Fibroblast of villous mesenchyme (primary cell): ENCODE results near the gene TMA7. TPM values are rescaled to one million over a fixed set of nuclear protein-coding genes. Genes with fewer than 3 reads are reported as not detected.
"Not testable (repeated sequence)": the region's sequence is repeated elsewhere in the genome, so short reads cannot be mapped to it uniquely, and the experiment has no call there.

ENCODE experiments used
- DNase-seq: peaks from one replicate; pipeline ENCODE4 v3.0.0-alpha.2; 2010; ENCODE audit warnings: low read depth
- H3K4me3 ChIP-seq: 2 replicates; pipeline ENCODE4 v1.5.1; 2011; ENCODE audit warnings: low read depth, mild to moderate bottlenecking, low read length
- CTCF ChIP-seq: IDR thresholded peaks from 2 replicates; pipeline ENCODE4 v1.5.1; 2012; ENCODE audit warnings: low read depth, mild to moderate bottlenecking, low read length; ENCODE audit not compliant: insufficient read depth
- total RNA-seq: library from RNA; depleted of rRNA; stranded (reverse); fragments of >200 nt; gene quantifications from 2 replicates; pipeline ENCODE4 v1.2.3, GENCODE V29; 2012

TMA7 gene
- total RNA-seq, 1 donor, result 216 TPM

- no peak for TF ChIP-seq CTCF
- H3K4me3 ChIP-seq, result no peak overlapping the region
- no peak for DNase-seq
Measured at GRCh38 chr3:48451270-48451669, 11.2 kb downstream of the TMA7 start.

GRCh38 chr3:48456456-48456855, 16.4 kb downstream of the TMA7 start:
- TF ChIP-seq CTCF, result no peak
- no peak for DNase-seq

DNA sequence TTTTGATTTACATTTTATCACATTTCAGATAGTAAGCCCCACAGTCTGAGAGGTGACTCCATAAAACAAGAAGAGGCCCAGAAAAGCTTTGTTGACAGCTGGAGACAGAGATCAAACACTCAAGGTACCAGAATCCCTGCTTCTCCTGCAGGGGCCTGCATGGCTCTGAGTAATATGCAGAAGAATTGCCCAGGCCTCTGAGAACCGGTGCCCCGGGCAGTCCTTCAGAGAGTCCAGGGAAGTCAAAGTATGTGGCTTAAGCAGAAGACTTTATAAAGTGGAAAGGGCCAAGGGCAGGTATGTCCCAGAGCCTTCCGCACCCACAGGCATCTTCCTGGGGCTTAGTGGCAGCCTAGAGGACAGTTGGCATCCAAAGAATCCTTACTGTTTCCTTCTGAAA, 19.3 kb downstream of the TMA7 start:
- no peak for TF ChIP-seq CTCF
- no peak for DNase-seq
- H3K4me3 ChIP-seq, result no peak overlapping the region

More at GRCh38 chr3:48456456-48456855, 16.4 kb downstream of the TMA7 start:
- H3K4me3 ChIP-seq, result no peak overlapping the region

GRCh38 chr3:48459773-48460516, 19.9 kb downstream of the TMA7 start:
- no peak overlapping the region for H3K4me3 ChIP-seq
- DNase-seq, result no peak
- TF ChIP-seq CTCF, result no peak

DNA sequence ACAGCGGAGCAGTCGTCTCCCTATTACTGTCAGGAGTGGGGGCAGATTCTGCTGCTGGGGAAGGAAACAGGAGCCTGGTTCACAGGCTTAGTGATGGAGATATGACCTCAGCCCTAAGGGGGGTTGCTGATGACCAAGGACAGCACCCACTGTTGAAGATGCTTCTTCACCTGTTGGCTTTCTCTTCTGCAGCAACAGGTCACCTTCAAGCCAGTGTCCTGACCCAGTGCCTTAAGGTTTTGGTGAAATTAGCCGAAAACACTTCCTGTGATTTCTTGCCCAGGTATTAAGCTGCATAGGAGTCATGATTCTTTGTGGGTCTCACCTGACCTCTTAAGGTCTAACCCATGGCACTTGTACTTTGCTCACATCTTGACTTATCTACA, 20.5 kb downstream of the TMA7 start:
- H3K4me3 ChIP-seq, result no peak overlapping the region
- DNase-seq, result no peak
- no peak for TF ChIP-seq CTCF

- not testable (repeated sequence) for H3K4me3 ChIP-seq, DNase-seq
Measured at GRCh38 chr3:48461767-48462166, 21.7 kb downstream of the TMA7 start.

DNA sequence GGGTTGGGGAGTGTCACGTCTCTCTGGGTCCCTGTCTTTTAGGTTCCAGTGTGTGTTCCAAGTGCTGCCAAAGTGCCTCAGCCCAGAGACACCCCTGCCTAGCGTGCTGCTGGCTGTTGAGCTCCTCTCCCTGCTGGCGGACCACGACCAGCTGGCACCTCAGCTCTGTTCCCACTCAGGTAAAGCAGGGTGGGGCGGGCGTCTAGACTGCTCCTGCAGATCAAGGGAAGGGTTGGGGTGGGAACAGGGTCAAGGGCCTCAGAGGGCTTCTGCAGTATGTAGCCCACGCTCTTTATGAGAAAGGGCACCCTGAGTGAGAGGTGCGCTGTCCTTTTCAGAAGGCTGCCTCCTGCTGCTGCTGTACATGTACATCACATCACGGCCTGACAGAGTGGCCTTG, 23.6 kb downstream of the TMA7 start:
- no peak for DNase-seq
- no peak overlapping the region for H3K4me3 ChIP-seq
- TF ChIP-seq CTCF, result no peak
